ENCODE data around the gene CRYL1.
"Not testable (repeated sequence)": the region's sequence is repeated elsewhere in the genome, so short reads cannot be mapped to it uniquely, and the experiment has no call there.

CRYL1 gene

GRCh38 chr13:20448470-20448869, 77.2 kb downstream of the CRYL1 start:
- DNase-seq (ENCODE audit: low spot score): no peak

GRCh38 chr13:20446900-20447299, 78.8 kb downstream of the CRYL1 start:
- DNase-seq (ENCODE audit: low spot score): no peak

- DNase-seq (ENCODE audit: low spot score): no peak
These were observed 79.3 kb downstream of the CRYL1 start for GRCh38 chr13:20446405-20446804.

- DNase-seq (ENCODE audit: low spot score): no peak
These were observed 82.8 kb downstream of the CRYL1 start for GRCh38 chr13:20442798-20443381.

- no peak for DNase-seq (ENCODE audit: low spot score)
These were observed 83.3 kb downstream of the CRYL1 start for GRCh38 chr13:20442375-20442774.

GRCh38 chr13:20441879-20442278, 83.8 kb downstream of the CRYL1 start:
- DNase-seq (ENCODE audit: low spot score): peak; percentile 28

DNA sequence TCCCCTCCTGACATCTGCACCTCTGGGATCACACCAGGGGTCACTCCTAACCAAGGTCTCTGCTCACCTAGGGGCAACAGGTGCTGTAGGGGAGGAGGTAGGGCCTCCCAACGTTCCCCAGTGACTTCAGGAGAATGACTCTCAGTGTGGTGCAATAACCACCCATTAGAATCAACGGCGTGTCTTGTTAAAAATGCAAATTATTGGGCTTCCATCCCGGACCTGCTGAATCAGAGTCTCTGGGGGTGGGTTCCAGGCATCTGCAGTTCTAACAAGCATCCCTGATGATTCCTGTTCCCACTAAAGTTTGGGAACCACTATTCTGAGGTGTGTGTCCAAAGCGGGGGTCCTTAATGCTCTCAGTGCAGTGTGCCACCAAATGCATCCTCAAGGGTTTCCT, 84.6 kb downstream of the CRYL1 start:
- DNase-seq (ENCODE audit: low spot score): no peak

GRCh38 chr13:20439261-20439660, 86.4 kb downstream of the CRYL1 start:
- DNase-seq (ENCODE audit: low spot score): no peak

GRCh38 chr13:20438801-20439200, 86.9 kb downstream of the CRYL1 start:
- no peak for DNase-seq (ENCODE audit: low spot score)

GRCh38 chr13:20436505-20436904, 89.2 kb downstream of the CRYL1 start:
- DNase-seq (ENCODE audit: low spot score): no peak

- DNase-seq (ENCODE audit: low spot score): no peak
These were observed 89.9 kb downstream of the CRYL1 start for GRCh38 chr13:20435616-20436368.

DNA sequence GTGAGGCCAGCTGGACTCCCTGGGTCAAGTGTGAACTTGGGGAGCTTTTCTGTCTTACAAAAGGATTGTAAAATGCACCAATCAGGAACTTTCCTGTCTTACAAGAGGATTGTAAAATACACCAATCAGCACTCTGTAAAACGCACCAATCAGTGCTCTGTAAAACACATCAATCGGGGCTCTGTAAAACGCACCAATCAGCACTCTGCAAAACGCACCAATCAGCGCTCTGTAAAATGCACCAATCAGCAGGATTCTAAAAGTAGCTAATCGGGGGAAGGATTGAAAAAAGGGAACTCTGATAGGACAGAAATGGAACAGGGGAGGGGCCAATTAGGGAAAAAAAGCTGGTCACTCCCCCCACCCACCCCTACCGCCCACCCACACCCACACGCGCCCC, 91.4 kb downstream of the CRYL1 start:
- DNase-seq (ENCODE audit: low spot score): not testable (repeated sequence)

DNA sequence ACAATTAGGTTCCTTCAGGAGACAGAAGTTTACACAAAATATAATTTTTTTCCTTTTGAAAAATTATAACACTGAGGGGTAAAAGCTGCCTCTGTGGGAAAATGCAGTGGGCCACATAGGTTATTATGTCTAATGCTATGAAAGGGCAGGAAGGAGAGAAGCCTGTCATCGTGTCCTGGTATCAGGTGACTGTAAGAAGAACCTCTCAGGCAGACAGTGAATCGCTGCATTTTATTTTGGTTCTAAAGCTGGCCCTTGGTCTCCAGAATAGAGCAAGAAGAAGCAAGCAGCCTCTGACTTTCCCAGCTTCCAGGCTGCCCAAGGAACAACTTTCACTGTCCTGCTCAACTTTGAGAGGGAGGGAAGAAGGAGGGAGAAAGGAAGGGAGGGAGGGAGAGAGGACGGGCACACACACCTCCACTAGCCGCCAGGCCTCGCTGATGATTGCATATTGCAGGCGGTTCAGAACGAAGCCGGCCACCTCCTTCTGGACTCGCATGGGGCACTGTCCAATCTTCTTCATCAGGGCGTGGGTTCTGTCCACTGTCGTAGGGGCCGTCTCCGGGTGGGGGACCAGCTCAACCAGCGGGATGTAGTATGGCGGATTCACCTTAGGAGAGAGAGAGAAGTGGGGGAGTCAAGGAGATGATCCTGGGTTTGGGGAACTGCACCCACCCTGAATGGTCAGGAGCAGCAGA, 93.8 kb downstream of the CRYL1 start:
- DNase-seq (ENCODE audit: low spot score): no peak

GRCh38 chr13:20431080-20431479, 94.6 kb downstream of the CRYL1 start:
- DNase-seq (ENCODE audit: low spot score): no peak

GRCh38 chr13:20430296-20430695, 95.4 kb downstream of the CRYL1 start:
- DNase-seq (ENCODE audit: low spot score): no peak

- no peak for DNase-seq (ENCODE audit: low spot score)
These were observed 96.0 kb downstream of the CRYL1 start for GRCh38 chr13:20429682-20430081.

DNA sequence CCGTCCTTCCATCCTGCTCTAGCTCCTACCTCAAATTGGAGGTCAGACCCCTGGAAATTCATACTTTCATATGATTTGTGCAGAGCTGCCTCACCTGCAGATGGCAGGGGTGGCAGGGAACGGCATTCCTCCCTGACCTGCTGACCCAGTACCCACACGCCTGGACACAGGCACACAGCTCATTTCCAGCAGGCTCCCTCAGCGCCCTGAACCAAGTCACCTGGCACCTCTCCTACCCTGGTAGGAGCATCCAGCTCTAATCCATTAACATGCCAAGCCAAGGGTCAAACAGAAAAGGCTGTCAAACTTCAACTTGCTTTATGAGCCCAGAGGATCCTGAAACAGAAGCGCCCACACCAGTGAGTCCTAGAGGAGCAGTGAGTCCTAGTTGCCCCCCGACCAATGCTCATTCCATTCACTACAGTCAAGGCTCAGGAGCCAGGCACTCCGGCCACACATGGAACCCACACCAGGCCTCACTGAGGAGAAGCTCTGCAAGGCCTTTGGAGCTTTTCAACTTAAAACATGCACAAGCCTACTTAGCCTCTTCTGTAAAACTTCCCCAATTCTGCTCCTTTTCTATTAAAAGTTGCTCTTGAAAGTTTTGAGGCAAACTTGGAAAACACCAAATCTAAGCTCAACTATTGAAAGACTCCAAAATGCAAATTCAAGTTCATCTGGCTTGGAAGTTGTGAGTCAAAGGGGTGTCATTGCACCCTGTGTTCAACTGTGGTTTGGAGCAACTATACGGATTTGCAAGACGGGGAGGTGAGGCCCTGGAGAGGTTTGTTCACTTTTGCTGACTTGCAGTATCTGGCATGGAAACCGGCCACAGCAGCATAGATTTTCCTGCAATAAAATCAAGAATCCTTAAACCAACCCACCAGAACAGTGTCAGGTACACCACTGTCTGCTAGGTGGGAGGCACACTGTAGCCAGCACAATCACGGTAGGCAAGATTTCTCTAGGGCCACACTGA, 96.7 kb downstream of the CRYL1 start:
- no peak for DNase-seq (ENCODE audit: low spot score)

DNA sequence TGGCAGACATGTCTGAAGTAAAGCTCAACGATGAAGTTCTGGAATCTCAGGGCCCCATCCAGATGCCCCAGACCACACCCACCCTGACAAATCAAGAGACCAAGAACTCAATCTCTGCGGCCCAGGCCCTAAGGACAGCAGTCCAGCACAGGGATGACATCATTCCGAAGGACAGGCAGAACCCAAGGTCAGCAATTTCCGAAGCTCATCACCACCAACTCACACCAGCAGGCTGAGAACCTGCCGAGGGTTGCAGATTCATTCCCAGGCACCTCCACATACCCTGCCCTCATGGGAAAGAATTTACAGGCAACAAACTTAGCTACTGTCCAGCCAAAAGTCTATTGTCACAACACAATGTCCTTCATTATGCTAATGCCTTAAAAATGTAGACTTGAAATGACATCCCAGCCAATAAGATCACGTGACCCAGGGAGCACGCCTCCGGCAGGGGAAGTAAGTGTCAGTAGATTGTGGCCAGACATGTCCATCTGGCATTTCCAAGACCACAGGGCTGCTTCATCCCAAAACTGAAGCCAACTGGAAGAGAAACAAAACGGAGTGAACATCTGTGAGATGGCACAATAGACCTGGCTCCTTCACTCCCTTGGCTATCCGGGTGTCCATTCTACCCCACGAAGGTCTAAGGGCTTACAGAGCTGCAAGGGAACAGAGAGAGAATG, 98.8 kb downstream of the CRYL1 start:
- no peak for DNase-seq (ENCODE audit: low spot score)

- DNase-seq (ENCODE audit: low spot score): no peak
These were observed 99.8 kb downstream of the CRYL1 start for GRCh38 chr13:20425819-20426219.

DNA sequence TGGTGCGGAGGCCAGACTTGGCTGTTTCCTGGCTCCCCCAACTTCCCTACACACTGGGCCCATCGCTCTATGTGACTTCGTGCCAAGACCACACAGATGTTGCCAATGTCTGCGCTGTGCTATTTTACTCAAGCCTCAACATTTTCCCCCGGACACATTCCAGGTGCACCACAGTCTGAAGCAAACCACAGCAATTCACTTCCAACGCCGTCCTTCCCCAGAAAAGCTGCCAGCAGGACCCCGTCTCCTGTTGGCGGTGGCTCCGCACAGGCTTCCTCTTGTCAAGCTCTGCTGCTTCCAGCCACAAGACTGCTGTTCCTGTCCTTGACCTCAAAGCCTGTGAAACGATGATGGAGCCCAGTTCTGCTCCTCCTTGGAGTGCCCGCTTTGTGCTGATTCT, 100.7 kb downstream of the CRYL1 start:
- DNase-seq (ENCODE audit: low spot score): no peak

DNA sequence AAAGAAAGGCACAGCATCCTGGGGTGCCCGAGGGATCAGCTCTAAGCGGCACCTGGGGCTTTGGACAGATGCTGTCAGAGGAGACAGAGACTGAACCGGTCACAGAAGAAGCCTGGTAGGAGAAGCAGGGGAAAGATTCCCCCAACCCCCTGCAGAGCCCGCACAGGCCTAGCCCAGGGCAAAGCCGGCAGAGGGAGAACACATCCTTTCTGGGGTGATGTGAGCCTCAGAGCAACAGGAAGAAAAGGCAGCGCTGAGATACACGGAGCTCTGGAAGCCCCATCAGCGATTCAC, 101.2 kb downstream of the CRYL1 start:
- DNase-seq (ENCODE audit: low spot score): no peak

DNA sequence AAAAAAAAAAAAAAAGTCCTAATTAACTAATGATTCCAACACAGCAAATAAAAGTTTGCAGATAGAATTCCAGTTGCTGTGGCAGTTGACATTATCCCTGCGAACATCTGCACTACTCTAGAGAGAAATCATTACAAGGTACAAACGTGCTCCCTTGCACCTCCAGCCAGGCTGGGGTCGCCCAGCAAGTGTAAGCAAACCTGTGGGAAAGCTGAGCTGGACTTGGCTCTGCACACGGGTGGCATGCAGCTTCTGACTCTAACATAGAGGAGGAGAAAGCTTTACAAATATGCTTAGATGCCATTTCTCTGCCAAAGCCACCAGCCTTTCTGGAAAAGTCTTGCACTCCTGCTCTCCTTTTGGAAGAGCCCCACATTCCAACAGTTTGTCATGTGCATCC, 103.3 kb downstream of the CRYL1 start:
- no peak for DNase-seq (ENCODE audit: low spot score)
